PC-3 (cell line): ENCODE data around the gene BCR. TPM values are rescaled to one million over a fixed set of nuclear protein-coding genes. Genes with fewer than 3 reads are reported as not detected.

ENCODE experiments used
- ATAC-seq: fragments of 200-7000 bp; cut with Tn5 transposase; 2 replicates; pipeline ENCODE4 v1.9.1; 2020; ENCODE audit warnings: mild to moderate bottlenecking, moderate library complexity
- BruUV-seq: library from RNA; stranded (reverse); fragments of 400-500 nt; replicated peaks from 2 replicates; lab custom pipeline; 2021; lab: Mats Ljungman, UMichigan
- CTCF ChIA-PET: fragments of 300-600 bp; sonication (Branson Sonifier 250); formaldehyde crosslinking; loops from one replicate; lab custom pipeline; 2022; ENCODE audit warnings: antibody characterized with exemption; lab: Charles Lee
- POLR2A ChIA-PET: fragments of 300-600 bp; sonication (Branson Sonifier 250); formaldehyde crosslinking; loops from one replicate; lab custom pipeline; 2022; ENCODE audit warnings: antibody characterized with exemption; ENCODE audit not compliant: unreplicated experiment; lab: Charles Lee
- DNase-seq: peaks from one replicate; pipeline ENCODE4 v3.0.0-alpha.2; 2015
- H2AFZ ChIP-seq: fragments of 300-600 bp; sonication (generic); 2 replicates; pipeline ENCODE4 v1.6.0; 2016; ENCODE audit warnings: antibody characterized with exemption, low read length
- H3F3A ChIP-seq: fragments of 300-600 bp; sonication (generic); one replicate; pipeline ENCODE4 v1.6.0; 2017; ENCODE audit warnings: antibody characterized with exemption, low read length, control low read depth, mild to moderate bottlenecking; ENCODE audit not compliant: unreplicated experiment
- H3K27ac ChIP-seq: fragments of 300-600 bp; sonication (generic); 2 replicates; pipeline ENCODE4 v1.5.1; 2016; ENCODE audit warnings: mild to moderate bottlenecking, low read length
- H3K27me3 ChIP-seq: fragments of 300-600 bp; sonication (generic); 2 replicates; pipeline ENCODE4 v1.6.1; 2016; ENCODE audit warnings: low read length, mixed read lengths
- H3K36me3 ChIP-seq: fragments of 300-600 bp; sonication (generic); 2 replicates; pipeline ENCODE4 v1.6.1; 2016; ENCODE audit warnings: low read depth, mixed run types, low read length, mixed read lengths
- H3K4me1 ChIP-seq: fragments of 300-600 bp; sonication (generic); 2 replicates; pipeline ENCODE4 v1.5.1; 2016; ENCODE audit warnings: low read length; ENCODE audit not compliant: insufficient read depth
- H3K4me2 ChIP-seq: fragments of 300-600 bp; sonication (generic); 2 replicates; pipeline ENCODE4 v1.6.0; 2016; ENCODE audit warnings: low read length
- H3K4me3 ChIP-seq: fragments of 300-600 bp; sonication (generic); 2 replicates; pipeline ENCODE4 v1.5.1; 2016; ENCODE audit warnings: mild to moderate bottlenecking, low read length, mixed read lengths
- H3K79me2 ChIP-seq: fragments of 300-600 bp; sonication (generic); 2 replicates; pipeline ENCODE4 v1.6.1; 2017; ENCODE audit warnings: low read length, mixed read lengths
- H3K9ac ChIP-seq: fragments of 300-600 bp; sonication (generic); 2 replicates; pipeline ENCODE4 v1.6.0; 2016; ENCODE audit warnings: mild to moderate bottlenecking, low read length
- H3K9me2 ChIP-seq: fragments of 300-600 bp; sonication (generic); replicated peaks from 2 replicates; pipeline ENCODE4 v1.6.1; 2016; ENCODE audit warnings: mixed run types, low read length, mixed read lengths
- H3K9me3 ChIP-seq: fragments of 300-600 bp; sonication (generic); 2 replicates; pipeline ENCODE4 v1.6.1; 2016; ENCODE audit warnings: low read length, mixed read lengths
- H4K20me1 ChIP-seq: fragments of 300-600 bp; sonication (generic); 2 replicates; pipeline ENCODE4 v1.6.1; 2016; ENCODE audit warnings: low read length, mixed read lengths
- EZH2 ChIP-seq: fragments of 300-600 bp; sonication (generic); IDR thresholded peaks from one replicate; pipeline ENCODE4 v1.6.1; 2017; ENCODE audit warnings: antibody characterized with exemption, mild to moderate bottlenecking, low read length; ENCODE audit not compliant: unreplicated experiment
- EZH2phosphoT487 ChIP-seq: fragments of 300-600 bp; sonication (generic); IDR thresholded peaks from 2 replicates; pipeline ENCODE4 v1.6.1; 2018; ENCODE audit warnings: mild to moderate bottlenecking, antibody characterized with exemption, low read length, borderline replicate concordance
- intact Hi-C: fragments of 100-400 bp; cut with micrococcal nuclease; formaldehyde crosslinking; loops from 2 replicates; pipeline ENCODE4 v1.9.0; 2023
- total RNA-seq: library from RNA; depleted of rRNA; stranded (reverse); fragments of >200 nt; gene quantifications from 2 replicates; pipeline ENCODE4 v1.2.3, GENCODE V29; 2014
- TF ChIP-seq, protein P1 (sequence below): fragments of 300-600 bp; sonication (generic); conservative IDR thresholded peaks from 2 replicates; pipeline ENCODE4 v1.5.1; 2017; ENCODE audit warnings: antibody characterized with exemption, low read depth, mild to moderate bottlenecking, low read length

BCR gene
- total RNA-seq, 1 experiment from 2014 or later: 36.8 TPM

DNA sequence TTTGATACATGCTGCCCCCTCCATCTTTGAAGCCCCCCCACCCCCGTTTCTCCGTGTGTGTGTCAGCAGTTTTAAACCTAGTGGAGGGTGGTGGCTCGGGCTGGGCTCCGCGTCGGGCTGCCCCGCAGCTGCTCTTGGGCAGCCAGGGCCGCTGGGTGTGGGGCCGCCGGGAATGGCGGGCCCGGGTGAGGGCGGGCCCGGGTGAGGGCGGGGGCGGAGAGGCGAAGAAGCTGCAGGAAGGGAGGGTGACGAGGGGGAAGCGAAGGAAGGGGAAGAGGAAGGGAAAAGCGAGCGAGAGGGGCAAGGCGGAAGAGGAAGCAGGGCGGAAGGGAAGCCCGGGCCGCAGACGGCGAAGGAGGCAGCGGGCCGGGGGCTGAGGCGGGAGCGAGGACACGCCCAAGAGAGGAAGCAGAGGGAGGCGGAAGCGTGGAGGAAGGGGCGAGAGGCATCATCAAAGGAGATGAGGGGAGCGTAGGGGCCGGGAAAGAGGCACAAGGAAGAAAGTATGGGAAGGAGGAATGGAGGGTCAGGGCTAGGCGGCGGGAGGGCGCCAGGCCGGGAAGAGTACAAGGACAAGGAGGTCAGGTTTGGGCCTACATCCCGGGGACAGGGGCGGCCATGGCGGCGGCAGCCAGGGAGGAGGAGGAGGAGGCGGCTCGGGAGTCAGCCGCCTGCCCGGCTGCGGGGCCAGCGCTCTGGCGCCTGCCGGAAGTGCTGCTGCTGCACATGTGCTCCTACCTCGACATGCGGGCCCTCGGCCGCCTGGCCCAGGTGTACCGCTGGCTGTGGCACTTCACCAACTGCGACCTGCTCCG lies 82.4 kb downstream of the BCR start:
- H3F3A ChIP-seq: no peaks in the 10 kb centered on the region
- no peaks in the 10 kb centered on the region for H3K27me3 ChIP-seq
- no TSS peak for BruUV-seq
- ChIA-PET CTCF (no interaction called here), POLR2A (no interaction called here)
- no peak for ATAC-seq
- no peaks in the 10 kb centered on the region for H3K36me3 ChIP-seq
- H3K4me3 ChIP-seq: no peak overlapping the region
- no peak overlapping the region for H3K4me2 ChIP-seq
- H3K9me2 ChIP-seq: no peaks in the 10 kb centered on the region
- no peaks in the 10 kb centered on the region for H3K4me1 ChIP-seq
- intact Hi-C loops: no loop called here
- H4K20me1 ChIP-seq: no peaks in the 10 kb centered on the region
- TF ChIP-seq EZH2 (no peak), EZH2phosphoT487 (no peak)
- TF ChIP-seq, protein P1, sequence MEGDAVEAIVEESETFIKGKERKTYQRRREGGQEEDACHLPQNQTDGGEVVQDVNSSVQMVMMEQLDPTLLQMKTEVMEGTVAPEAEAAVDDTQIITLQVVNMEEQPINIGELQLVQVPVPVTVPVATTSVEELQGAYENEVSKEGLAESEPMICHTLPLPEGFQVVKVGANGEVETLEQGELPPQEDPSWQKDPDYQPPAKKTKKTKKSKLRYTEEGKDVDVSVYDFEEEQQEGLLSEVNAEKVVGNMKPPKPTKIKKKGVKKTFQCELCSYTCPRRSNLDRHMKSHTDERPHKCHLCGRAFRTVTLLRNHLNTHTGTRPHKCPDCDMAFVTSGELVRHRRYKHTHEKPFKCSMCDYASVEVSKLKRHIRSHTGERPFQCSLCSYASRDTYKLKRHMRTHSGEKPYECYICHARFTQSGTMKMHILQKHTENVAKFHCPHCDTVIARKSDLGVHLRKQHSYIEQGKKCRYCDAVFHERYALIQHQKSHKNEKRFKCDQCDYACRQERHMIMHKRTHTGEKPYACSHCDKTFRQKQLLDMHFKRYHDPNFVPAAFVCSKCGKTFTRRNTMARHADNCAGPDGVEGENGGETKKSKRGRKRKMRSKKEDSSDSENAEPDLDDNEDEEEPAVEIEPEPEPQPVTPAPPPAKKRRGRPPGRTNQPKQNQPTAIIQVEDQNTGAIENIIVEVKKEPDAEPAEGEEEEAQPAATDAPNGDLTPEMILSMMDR: no peak
- H2AFZ ChIP-seq: no peak overlapping the region
- H3K9ac ChIP-seq: no peak overlapping the region
- no peak overlapping the region for H3K27ac ChIP-seq
- no peaks in the 10 kb centered on the region for H3K79me2 ChIP-seq
- no peaks in the 10 kb centered on the region for H3K9me3 ChIP-seq
- DNase-seq: no peak

DNA sequence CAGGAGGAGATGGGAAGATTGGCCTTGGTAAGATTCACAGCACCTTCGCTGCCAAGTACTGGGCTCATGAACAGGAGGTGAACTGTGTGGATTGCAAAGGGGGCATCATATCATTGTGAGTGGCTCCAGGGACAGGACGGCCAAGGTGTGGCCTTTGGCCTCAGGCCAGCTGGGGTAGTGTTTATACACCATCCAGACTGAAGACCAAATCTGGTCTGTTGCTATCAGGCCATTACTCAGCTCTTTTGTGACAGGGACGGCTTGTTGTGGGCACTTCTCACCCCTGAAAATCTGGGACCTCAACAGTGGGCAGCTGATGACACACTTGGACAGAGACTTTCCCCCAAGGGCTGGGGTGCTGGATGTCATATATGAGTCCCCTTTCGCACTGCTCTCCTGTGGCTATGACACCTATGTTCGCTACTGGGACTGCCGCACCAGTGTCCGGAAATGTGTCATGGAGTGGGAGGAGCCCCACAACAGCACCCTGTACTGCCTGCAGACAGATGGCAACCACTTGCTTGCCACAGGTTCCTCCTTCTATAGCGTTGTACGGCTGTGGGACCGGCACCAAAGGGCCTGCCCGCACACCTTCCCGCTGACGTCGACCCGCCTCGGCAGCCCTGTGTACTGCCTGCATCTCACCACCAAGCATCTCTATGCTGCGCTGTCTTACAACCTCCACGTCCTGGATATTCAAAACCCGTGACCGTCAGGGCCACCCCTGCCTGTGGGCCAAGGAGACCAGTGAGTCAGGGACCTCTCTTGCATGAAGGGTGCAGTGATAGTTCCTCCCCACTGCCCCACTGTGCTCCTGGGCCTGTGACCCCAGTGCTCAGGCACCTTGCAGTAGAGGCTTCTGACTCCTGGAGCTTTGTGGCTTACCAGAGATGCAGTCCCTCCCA lies 83.6 kb downstream of the BCR start:
- H3K27me3 ChIP-seq: no peaks in the 10 kb centered on the region
- no peaks in the 10 kb centered on the region for H3F3A ChIP-seq
- no peak overlapping the region for H2AFZ ChIP-seq
- POLR2A ChIA-PET: no interaction called here
- DNase-seq: no peak
- CTCF ChIA-PET: no interaction called here
- no peak overlapping the region for H3K4me2 ChIP-seq
- H3K36me3 ChIP-seq: no peaks in the 10 kb centered on the region
- H3K79me2 ChIP-seq: no peaks in the 10 kb centered on the region
- TF ChIP-seq, protein P1: no peak
- no peak for TF ChIP-seq EZH2phosphoT487
- no peak for TF ChIP-seq EZH2
- H3K9me2 ChIP-seq: no peaks in the 10 kb centered on the region
- H3K4me3 ChIP-seq: no peak overlapping the region
- H4K20me1 ChIP-seq: no peaks in the 10 kb centered on the region
- H3K4me1 ChIP-seq: no peaks in the 10 kb centered on the region
- H3K9ac ChIP-seq: no peak overlapping the region
- no peak for ATAC-seq
- intact Hi-C loops: no loop called here
- no peak overlapping the region for H3K27ac ChIP-seq
- no peaks in the 10 kb centered on the region for H3K9me3 ChIP-seq
- no TSS peak for BruUV-seq
